ENCODE data around the gene FGF14.

Gene FGF14

GRCh38 chr13:101941095-101941783, 460.6 kb downstream of the FGF14 start:
- Histone ChIP-seq H3K9me3 (ENCODE audit: control insufficient read depth, low read length) (no peaks in the 10 kb centered on the region), H3K4me1 (ENCODE audit: control insufficient read depth, insufficient read depth, low read length, poor library complexity, severe bottlenecking) (no peaks in the 10 kb centered on the region), H3K4me3 (ENCODE audit: extremely low read depth, insufficient read depth, low read length, poor library complexity, severe bottlenecking) (no peak overlapping the region), H3K27ac (ENCODE audit: low read depth, low read length, severe bottlenecking) (no peak overlapping the region), H3K36me3 (ENCODE audit: control insufficient read depth, insufficient read depth, low read length) (no peaks in the 10 kb centered on the region)
- WGBS, 2 experiments (ENCODE audit: insufficient coverage in 2 of 2) = 67% methylated on average over 1 of the region's 2 CpGs; no CpG with 5 or more reads in 1 of the 2 experiments

- Histone ChIP-seq H3K4me1 (ENCODE audit: control insufficient read depth, insufficient read depth, low read length, poor library complexity, severe bottlenecking) (no peaks in the 10 kb centered on the region), H3K36me3 (ENCODE audit: control insufficient read depth, insufficient read depth, low read length) (no peaks in the 10 kb centered on the region), H3K27ac (ENCODE audit: low read depth, low read length, severe bottlenecking) (no peak overlapping the region), H3K4me3 (ENCODE audit: extremely low read depth, insufficient read depth, low read length, poor library complexity, severe bottlenecking) (no peak overlapping the region), H3K9me3 (ENCODE audit: control insufficient read depth, low read length) (no peaks in the 10 kb centered on the region)
- 100% methylated on average over 1 of the region's 2 CpGs for WGBS, 2 experiments (ENCODE audit: insufficient coverage in 2 of 2)
Observed at GRCh38 chr13:101939370-101939769, 462.5 kb downstream of the FGF14 start.

GRCh38 chr13:101935828-101936227, 466.0 kb downstream of the FGF14 start:
- Histone ChIP-seq H3K4me1 (ENCODE audit: control insufficient read depth, insufficient read depth, low read length, poor library complexity, severe bottlenecking) (no peaks in the 10 kb centered on the region), H3K4me3 (ENCODE audit: extremely low read depth, insufficient read depth, low read length, poor library complexity, severe bottlenecking) (no peak overlapping the region), H3K27ac (ENCODE audit: low read depth, low read length, severe bottlenecking) (no peak overlapping the region), H3K9me3 (ENCODE audit: control insufficient read depth, low read length) (no peaks in the 10 kb centered on the region), H3K36me3 (ENCODE audit: control insufficient read depth, insufficient read depth, low read length) (no peaks in the 10 kb centered on the region)
- 60% methylated on average over 1 of the region's 2 CpGs; no CpG with 5 or more reads in 1 of the 2 experiments for WGBS, 2 experiments (ENCODE audit: insufficient coverage in 2 of 2)

GRCh38 chr13:101931186-101931585, 470.7 kb downstream of the FGF14 start:
- H3K4me1 ChIP-seq (ENCODE audit: control insufficient read depth, insufficient read depth, low read length, poor library complexity, severe bottlenecking) = no peaks in the 10 kb centered on the region
- no peaks in the 10 kb centered on the region for H3K36me3 ChIP-seq (ENCODE audit: control insufficient read depth, insufficient read depth, low read length)
- H3K4me3 ChIP-seq (ENCODE audit: extremely low read depth, insufficient read depth, low read length, poor library complexity, severe bottlenecking) = no peak overlapping the region
- H3K9me3 ChIP-seq (ENCODE audit: control insufficient read depth, low read length) = no peaks in the 10 kb centered on the region
- H3K27ac ChIP-seq (ENCODE audit: low read depth, low read length, severe bottlenecking) = no peak overlapping the region
- 69 to 80% methylated on average over 2 to 3 of the region's 3 CpGs for WGBS, 2 experiments (ENCODE audit: insufficient coverage in 2 of 2)

- Histone ChIP-seq H3K36me3 (ENCODE audit: control insufficient read depth, insufficient read depth, low read length) (no peaks in the 10 kb centered on the region), H3K4me3 (ENCODE audit: extremely low read depth, insufficient read depth, low read length, poor library complexity, severe bottlenecking) (no peak overlapping the region), H3K4me1 (ENCODE audit: control insufficient read depth, insufficient read depth, low read length, poor library complexity, severe bottlenecking) (no peaks in the 10 kb centered on the region), H3K27ac (ENCODE audit: low read depth, low read length, severe bottlenecking) (no peak overlapping the region), H3K9me3 (ENCODE audit: control insufficient read depth, low read length) (no peaks in the 10 kb centered on the region)
- 68 to 86% methylated on average over 1 to 2 of the region's 2 CpGs for whole genome bisulfite sequencing, 2 experiments (ENCODE audit: insufficient coverage in 2 of 2)
Observed at GRCh38 chr13:101930331-101930730, 471.5 kb downstream of the FGF14 start.

GRCh38 chr13:101925731-101926130, 476.1 kb downstream of the FGF14 start:
- 50 to 67% methylated on average over 2 of the region's 2 CpGs for WGBS, 2 experiments (ENCODE audit: insufficient coverage in 2 of 2)
- H3K9me3 ChIP-seq (ENCODE audit: control insufficient read depth, low read length) = no peaks in the 10 kb centered on the region
- H3K36me3 ChIP-seq (ENCODE audit: control insufficient read depth, insufficient read depth, low read length) = no peaks in the 10 kb centered on the region
- no peak overlapping the region for H3K27ac ChIP-seq (ENCODE audit: low read depth, low read length, severe bottlenecking)
- H3K4me1 ChIP-seq (ENCODE audit: control insufficient read depth, insufficient read depth, low read length, poor library complexity, severe bottlenecking) = no peaks in the 10 kb centered on the region
- H3K4me3 ChIP-seq (ENCODE audit: extremely low read depth, insufficient read depth, low read length, poor library complexity, severe bottlenecking) = no peak overlapping the region

GRCh38 chr13:101919541-101920181, 482.2 kb downstream of the FGF14 start:
- no peaks in the 10 kb centered on the region for H3K4me1 ChIP-seq (ENCODE audit: control insufficient read depth, insufficient read depth, low read length, poor library complexity, severe bottlenecking)
- no peaks in the 10 kb centered on the region for H3K36me3 ChIP-seq (ENCODE audit: control insufficient read depth, insufficient read depth, low read length)
- H3K9me3 ChIP-seq (ENCODE audit: control insufficient read depth, low read length) = no peaks in the 10 kb centered on the region
- no peak overlapping the region for H3K27ac ChIP-seq (ENCODE audit: low read depth, low read length, severe bottlenecking)
- 0 to 1% methylated on average over 18 to 19 of the region's 24 CpGs for WGBS, 2 experiments (ENCODE audit: insufficient coverage in 2 of 2)
- peak overlapping the region; percentile 1 for H3K4me3 ChIP-seq (ENCODE audit: extremely low read depth, insufficient read depth, low read length, poor library complexity, severe bottlenecking)

- Histone ChIP-seq H3K4me1 (ENCODE audit: control insufficient read depth, insufficient read depth, low read length, poor library complexity, severe bottlenecking) (no peaks in the 10 kb centered on the region), H3K9me3 (ENCODE audit: control insufficient read depth, low read length) (no peaks in the 10 kb centered on the region), H3K4me3 (ENCODE audit: extremely low read depth, insufficient read depth, low read length, poor library complexity, severe bottlenecking) (no peak overlapping the region), H3K27ac (ENCODE audit: low read depth, low read length, severe bottlenecking) (no peak overlapping the region), H3K36me3 (ENCODE audit: control insufficient read depth, insufficient read depth, low read length) (no peaks in the 10 kb centered on the region)
- 10 to 15% methylated on average over 9 to 11 of the region's 14 CpGs for WGBS, 2 experiments (ENCODE audit: insufficient coverage in 2 of 2)
Observed at GRCh38 chr13:101917833-101918661, 483.8 kb downstream of the FGF14 start.

GRCh38 chr13:101917475-101917810, 484.4 kb downstream of the FGF14 start:
- H3K4me1 ChIP-seq (ENCODE audit: control insufficient read depth, insufficient read depth, low read length, poor library complexity, severe bottlenecking) = no peaks in the 10 kb centered on the region
- 0% methylated on average over 1 to 6 of the region's 16 CpGs for WGBS, 2 experiments (ENCODE audit: insufficient coverage in 2 of 2)
- H3K9me3 ChIP-seq (ENCODE audit: control insufficient read depth, low read length) = no peaks in the 10 kb centered on the region
- no peak overlapping the region for H3K4me3 ChIP-seq (ENCODE audit: extremely low read depth, insufficient read depth, low read length, poor library complexity, severe bottlenecking)
- H3K36me3 ChIP-seq (ENCODE audit: control insufficient read depth, insufficient read depth, low read length) = no peaks in the 10 kb centered on the region
- H3K27ac ChIP-seq (ENCODE audit: low read depth, low read length, severe bottlenecking) = no peak overlapping the region

GRCh38 chr13:101916775-101917474, 484.9 kb downstream of the FGF14 start:
- Histone ChIP-seq H3K9me3 (ENCODE audit: control insufficient read depth, low read length) (no peaks in the 10 kb centered on the region), H3K4me3 (ENCODE audit: extremely low read depth, insufficient read depth, low read length, poor library complexity, severe bottlenecking) (peak overlapping the region; percentile 32), H3K36me3 (ENCODE audit: control insufficient read depth, insufficient read depth, low read length) (no peaks in the 10 kb centered on the region), H3K4me1 (ENCODE audit: control insufficient read depth, insufficient read depth, low read length, poor library complexity, severe bottlenecking) (no peaks in the 10 kb centered on the region), H3K27ac (ENCODE audit: low read depth, low read length, severe bottlenecking) (no peak overlapping the region)
- 1% methylated on average over 47 to 67 of the region's 73 CpGs for WGBS, 2 experiments (ENCODE audit: insufficient coverage in 2 of 2)
